SK-N-SH treated with all-trans-retinoic acid at 6 μM for 48 hours (cell line): Measurements from ENCODE around the gene KYAT1.
"Not testable (repeated sequence)": the region's sequence is repeated elsewhere in the genome, so short reads cannot be mapped to it uniquely, and the experiment has no call there.

Experiments used
- ATAC-seq: fragments of 200-7000 bp; cut with Tn5 transposase; 3 replicates; pipeline ENCODE4 v1.9.1; 2020; ENCODE audit warnings: mild to moderate bottlenecking, moderate library complexity
- ARNTL ChIP-seq: fragments of 450-650 bp; formaldehyde crosslinking; IDR thresholded peaks from 2 replicates; pipeline ENCODE4 v1.5.0; 2020; ENCODE audit warnings: low read depth, mild to moderate bottlenecking, moderate library complexity, borderline replicate concordance
- BACH2 ChIP-seq: fragments of 250-450 bp; sonication (Bioruptor Pico); IDR thresholded peaks from 2 replicates; pipeline ENCODE4 v1.9.0; 2021; ENCODE audit warnings: mild to moderate bottlenecking, borderline replicate concordance
- CSDC2 ChIP-seq: fragments of 250-450 bp; sonication (Bioruptor Pico); IDR thresholded peaks from 2 replicates; pipeline ENCODE4 v1.5.0; 2020; ENCODE audit warnings: mild to moderate bottlenecking, moderate library complexity
- ESRRG ChIP-seq: fragments of 250-450 bp; sonication (Bioruptor Pico); IDR thresholded peaks from 2 replicates; pipeline ENCODE4 v1.6.1; 2021; ENCODE audit warnings: mild to moderate bottlenecking
- GLIS3 ChIP-seq: fragments of 250-450 bp; sonication (Bioruptor Pico); IDR thresholded peaks from 2 replicates; pipeline ENCODE4 v1.5.0; 2020; ENCODE audit warnings: mild to moderate bottlenecking, moderate library complexity
- ISL1 ChIP-seq: fragments of 250-450 bp; sonication (Bioruptor Pico); IDR thresholded peaks from 2 replicates; pipeline ENCODE4 v2.1.2; 2022; ENCODE audit warnings: mild to moderate bottlenecking, moderate library complexity
- OSR1 ChIP-seq: fragments of 250-450 bp; sonication (Bioruptor Pico); IDR thresholded peaks from 2 replicates; pipeline ENCODE4 v1.8.0; 2022; ENCODE audit warnings: moderate library complexity, mild to moderate bottlenecking, inconsistent platforms
- PPARA ChIP-seq: fragments of 250-450 bp; sonication (Bioruptor Pico); IDR thresholded peaks from 2 replicates; pipeline ENCODE4 v1.5.0; 2020; ENCODE audit warnings: mild to moderate bottlenecking, borderline replicate concordance
- RARB ChIP-seq: fragments of 250-450 bp; sonication (Bioruptor Pico); IDR thresholded peaks from 2 replicates; pipeline ENCODE4 v1.8.0; 2021; ENCODE audit warnings: mild to moderate bottlenecking, moderate library complexity
- SNAI2 ChIP-seq: fragments of 250-450 bp; sonication (Bioruptor Pico); IDR thresholded peaks from 2 replicates; pipeline ENCODE4 v1.5.0; 2020; ENCODE audit warnings: mild to moderate bottlenecking, moderate library complexity
- TCF4 ChIP-seq: fragments of 250-450 bp; sonication (Bioruptor Pico); IDR thresholded peaks from 2 replicates; pipeline ENCODE4 v1.8.0; 2021; ENCODE audit warnings: mild to moderate bottlenecking, moderate library complexity, borderline replicate concordance
- ZC3H10 ChIP-seq: fragments of 250-450 bp; sonication (Bioruptor Pico); IDR thresholded peaks from 2 replicates; pipeline ENCODE4 v1.5.1; 2021; ENCODE audit warnings: mild to moderate bottlenecking, moderate library complexity
- ZFP3 ChIP-seq: fragments of 250-450 bp; sonication (Bioruptor Pico); IDR thresholded peaks from 2 replicates; pipeline ENCODE4 v1.5.0; 2020; ENCODE audit warnings: mild to moderate bottlenecking, moderate library complexity
- ZFP30 ChIP-seq: fragments of 450-650 bp; formaldehyde crosslinking; IDR thresholded peaks from 2 replicates; pipeline ENCODE4 v1.5.0; 2022; ENCODE audit warnings: mild to moderate bottlenecking, moderate library complexity
- ZNF565 ChIP-seq: fragments of 450-650 bp; formaldehyde crosslinking; conservative IDR thresholded peaks from 2 replicates; pipeline ENCODE4 v1.5.0; 2020; ENCODE audit warnings: low read depth, mild to moderate bottlenecking, moderate library complexity
- TF ChIP-seq, protein P1 (sequence below): fragments of 250-450 bp; sonication (Bioruptor Pico); IDR thresholded peaks from 2 replicates; pipeline ENCODE4 v1.5.0; 2020; ENCODE audit warnings: mild to moderate bottlenecking, moderate library complexity
- TF ChIP-seq, protein P2 (sequence below): fragments of 250-450 bp; sonication (Bioruptor Pico); IDR thresholded peaks from 2 replicates; pipeline ENCODE4 v1.5.1; 2021; ENCODE audit warnings: mild to moderate bottlenecking, moderate library complexity
- TF ChIP-seq, protein P3 (sequence below): fragments of 250-450 bp; sonication (Bioruptor Pico); IDR thresholded peaks from 2 replicates; pipeline ENCODE4 v1.5.1; 2020; ENCODE audit warnings: low read depth, mild to moderate bottlenecking, moderate library complexity
- TF ChIP-seq, protein P4 (sequence below): fragments of 250-450 bp; sonication (Bioruptor Pico); IDR thresholded peaks from 2 replicates; pipeline ENCODE4 v1.8.0; 2021; ENCODE audit warnings: low read depth, mild to moderate bottlenecking, moderate library complexity, borderline replicate concordance

The KYAT1 gene

DNA sequence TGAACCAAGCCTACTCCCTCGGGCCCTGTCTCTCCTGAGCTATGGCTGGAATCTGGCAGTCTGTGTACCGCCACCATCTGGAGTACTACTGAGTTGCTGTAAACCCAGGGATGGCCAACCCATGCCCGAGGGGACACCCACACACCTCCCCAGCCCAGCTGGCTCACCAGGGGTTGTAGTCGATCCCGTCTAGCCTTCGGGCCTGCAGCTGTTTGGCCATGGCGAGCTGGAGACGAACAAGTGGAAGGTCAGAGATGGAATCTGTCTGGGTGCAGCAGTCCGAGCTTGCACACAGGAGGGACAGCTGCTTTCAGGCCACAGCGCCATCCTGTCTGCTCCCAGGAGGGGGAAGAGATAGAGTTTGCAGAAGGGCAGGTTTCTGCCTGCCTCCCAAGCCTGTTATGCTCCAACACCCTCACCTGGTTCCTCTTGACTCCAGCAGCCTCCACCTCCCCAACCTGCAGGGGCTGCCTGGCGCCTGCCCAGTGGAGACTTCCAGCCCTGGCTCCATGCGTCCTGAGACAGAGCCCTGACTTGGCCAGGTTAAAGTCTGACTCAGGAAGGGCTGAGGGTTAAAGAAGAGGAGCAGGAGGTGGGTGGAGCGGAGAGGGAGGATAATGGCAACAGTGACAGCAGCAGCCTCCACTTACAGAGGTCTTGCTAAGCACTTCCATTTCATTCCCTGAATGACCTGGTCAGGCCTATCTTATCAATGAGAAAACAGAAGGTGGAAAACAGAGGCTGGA, 36.4 kb downstream of the KYAT1 start:
- no peak for TF ChIP-seq ZC3H10 (CRISPR knock-in tag)
- TF ChIP-seq, protein P1, sequence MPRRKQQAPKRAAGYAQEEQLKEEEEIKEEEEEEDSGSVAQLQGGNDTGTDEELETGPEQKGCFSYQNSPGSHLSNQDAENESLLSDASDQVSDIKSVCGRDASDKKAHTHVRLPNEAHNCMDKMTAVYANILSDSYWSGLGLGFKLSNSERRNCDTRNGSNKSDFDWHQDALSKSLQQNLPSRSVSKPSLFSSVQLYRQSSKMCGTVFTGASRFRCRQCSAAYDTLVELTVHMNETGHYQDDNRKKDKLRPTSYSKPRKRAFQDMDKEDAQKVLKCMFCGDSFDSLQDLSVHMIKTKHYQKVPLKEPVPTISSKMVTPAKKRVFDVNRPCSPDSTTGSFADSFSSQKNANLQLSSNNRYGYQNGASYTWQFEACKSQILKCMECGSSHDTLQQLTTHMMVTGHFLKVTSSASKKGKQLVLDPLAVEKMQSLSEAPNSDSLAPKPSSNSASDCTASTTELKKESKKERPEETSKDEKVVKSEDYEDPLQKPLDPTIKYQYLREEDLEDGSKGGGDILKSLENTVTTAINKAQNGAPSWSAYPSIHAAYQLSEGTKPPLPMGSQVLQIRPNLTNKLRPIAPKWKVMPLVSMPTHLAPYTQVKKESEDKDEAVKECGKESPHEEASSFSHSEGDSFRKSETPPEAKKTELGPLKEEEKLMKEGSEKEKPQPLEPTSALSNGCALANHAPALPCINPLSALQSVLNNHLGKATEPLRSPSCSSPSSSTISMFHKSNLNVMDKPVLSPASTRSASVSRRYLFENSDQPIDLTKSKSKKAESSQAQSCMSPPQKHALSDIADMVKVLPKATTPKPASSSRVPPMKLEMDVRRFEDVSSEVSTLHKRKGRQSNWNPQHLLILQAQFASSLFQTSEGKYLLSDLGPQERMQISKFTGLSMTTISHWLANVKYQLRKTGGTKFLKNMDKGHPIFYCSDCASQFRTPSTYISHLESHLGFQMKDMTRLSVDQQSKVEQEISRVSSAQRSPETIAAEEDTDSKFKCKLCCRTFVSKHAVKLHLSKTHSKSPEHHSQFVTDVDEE (CRISPR knock-in tag): no peak
- TF ChIP-seq, protein P2, sequence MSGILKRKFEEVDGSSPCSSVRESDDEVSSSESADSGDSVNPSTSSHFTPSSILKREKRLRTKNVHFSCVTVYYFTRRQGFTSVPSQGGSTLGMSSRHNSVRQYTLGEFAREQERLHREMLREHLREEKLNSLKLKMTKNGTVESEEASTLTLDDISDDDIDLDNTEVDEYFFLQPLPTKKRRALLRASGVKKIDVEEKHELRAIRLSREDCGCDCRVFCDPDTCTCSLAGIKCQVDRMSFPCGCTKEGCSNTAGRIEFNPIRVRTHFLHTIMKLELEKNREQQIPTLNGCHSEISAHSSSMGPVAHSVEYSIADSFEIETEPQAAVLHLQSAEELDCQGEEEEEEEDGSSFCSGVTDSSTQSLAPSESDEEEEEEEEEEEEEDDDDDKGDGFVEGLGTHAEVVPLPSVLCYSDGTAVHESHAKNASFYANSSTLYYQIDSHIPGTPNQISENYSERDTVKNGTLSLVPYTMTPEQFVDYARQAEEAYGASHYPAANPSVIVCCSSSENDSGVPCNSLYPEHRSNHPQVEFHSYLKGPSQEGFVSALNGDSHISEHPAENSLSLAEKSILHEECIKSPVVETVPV (CRISPR knock-in tag): no peak
- no peak for TF ChIP-seq RARB
- TF ChIP-seq ZFP30 (CRISPR knock-in tag): no peak
- TF ChIP-seq ISL1 (CRISPR knock-in tag): no peak
- no peak for TF ChIP-seq ARNTL (CRISPR knock-in tag)
- TF ChIP-seq ESRRG (CRISPR knock-in tag): no peak
- no peak for TF ChIP-seq GLIS3
- TF ChIP-seq TCF4 (CRISPR knock-in tag): no peak
- no peak for TF ChIP-seq PPARA
- ATAC-seq: peak; percentile 74

DNA sequence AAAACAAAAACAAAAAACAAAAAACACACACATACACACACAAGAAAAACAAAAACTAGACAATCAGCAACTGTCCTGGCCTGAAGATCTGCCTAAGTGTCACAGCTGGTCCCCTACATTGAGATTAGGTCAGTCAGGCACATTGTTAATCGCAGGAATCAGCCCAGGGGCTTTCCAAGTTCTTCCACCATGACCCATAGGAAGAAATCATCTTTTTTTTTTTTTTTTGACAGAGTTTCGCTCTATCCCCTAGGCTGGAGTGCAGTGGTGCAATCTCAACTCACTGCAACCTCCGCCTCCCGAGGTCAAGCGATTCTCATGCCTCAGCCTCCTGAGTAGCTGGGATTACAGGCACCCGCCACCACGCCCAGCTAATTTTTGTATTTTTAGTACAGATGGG, 38.6 kb downstream of the KYAT1 start:
- ATAC-seq: not testable (repeated sequence)

DNA sequence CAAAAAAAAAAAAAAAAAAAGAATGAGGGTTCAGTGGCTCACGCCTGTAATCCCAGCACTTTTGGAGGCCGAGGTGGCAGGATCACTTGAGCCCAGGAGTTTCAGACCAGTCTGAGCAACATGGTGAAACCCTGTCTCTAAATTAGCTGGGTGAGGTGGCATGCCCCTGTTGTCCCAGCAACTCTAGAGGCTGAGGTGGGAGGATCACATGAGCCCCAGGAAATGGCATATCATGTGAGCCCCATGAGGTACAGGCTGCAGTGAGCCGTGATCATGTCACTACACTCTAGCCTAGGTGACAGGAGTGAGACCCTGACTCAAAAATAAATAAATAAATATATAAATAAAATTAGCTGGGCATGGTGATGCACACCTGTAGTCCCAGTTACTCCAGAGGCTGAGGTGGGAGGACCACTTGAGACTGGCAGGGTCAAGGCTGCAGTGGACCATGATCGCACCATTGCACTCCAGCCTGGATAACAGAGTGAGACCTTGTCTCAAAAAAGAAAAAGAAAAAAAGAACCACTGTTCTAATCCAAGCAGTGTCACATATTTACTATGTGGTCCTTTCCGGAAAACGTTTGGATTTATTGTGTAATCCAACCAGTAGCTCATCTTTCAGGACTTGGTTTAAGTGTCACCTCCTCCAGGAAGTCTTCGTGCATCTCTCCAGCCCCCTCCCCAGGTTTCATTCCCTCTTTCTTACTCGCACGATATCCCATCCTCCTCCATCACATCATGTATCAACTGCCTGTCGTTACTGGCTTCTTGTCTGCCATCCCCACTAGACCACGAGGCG, 39.9 kb downstream of the KYAT1 start:
- no peak for TF ChIP-seq SNAI2
- TF ChIP-seq PPARA: no peak
- TF ChIP-seq RARB: no peak
- no peak for TF ChIP-seq ESRRG (CRISPR knock-in tag)
- no peak for TF ChIP-seq ISL1 (CRISPR knock-in tag)
- TF ChIP-seq, protein P2 (CRISPR knock-in tag): no peak
- no peak for TF ChIP-seq GLIS3
- TF ChIP-seq OSR1 (CRISPR knock-in tag): no peak
- TF ChIP-seq ZNF565: no peak
- no peak for TF ChIP-seq TCF4 (CRISPR knock-in tag)
- TF ChIP-seq, protein P3, sequence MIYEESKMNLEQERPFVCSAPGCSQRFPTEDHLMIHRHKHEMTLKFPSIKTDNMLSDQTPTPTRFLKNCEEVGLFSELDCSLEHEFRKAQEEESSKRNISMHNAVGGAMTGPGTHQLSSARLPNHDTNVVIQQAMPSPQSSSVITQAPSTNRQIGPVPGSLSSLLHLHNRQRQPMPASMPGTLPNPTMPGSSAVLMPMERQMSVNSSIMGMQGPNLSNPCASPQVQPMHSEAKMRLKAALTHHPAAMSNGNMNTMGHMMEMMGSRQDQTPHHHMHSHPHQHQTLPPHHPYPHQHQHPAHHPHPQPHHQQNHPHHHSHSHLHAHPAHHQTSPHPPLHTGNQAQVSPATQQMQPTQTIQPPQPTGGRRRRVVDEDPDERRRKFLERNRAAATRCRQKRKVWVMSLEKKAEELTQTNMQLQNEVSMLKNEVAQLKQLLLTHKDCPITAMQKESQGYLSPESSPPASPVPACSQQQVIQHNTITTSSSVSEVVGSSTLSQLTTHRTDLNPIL (CRISPR knock-in tag): no peak
- no peak for TF ChIP-seq CSDC2 (CRISPR knock-in tag)
- TF ChIP-seq ZFP30 (CRISPR knock-in tag): no peak
- TF ChIP-seq ZFP3: no peak
- TF ChIP-seq BACH2 (CRISPR knock-in tag): no peak
- TF ChIP-seq, protein P4, sequence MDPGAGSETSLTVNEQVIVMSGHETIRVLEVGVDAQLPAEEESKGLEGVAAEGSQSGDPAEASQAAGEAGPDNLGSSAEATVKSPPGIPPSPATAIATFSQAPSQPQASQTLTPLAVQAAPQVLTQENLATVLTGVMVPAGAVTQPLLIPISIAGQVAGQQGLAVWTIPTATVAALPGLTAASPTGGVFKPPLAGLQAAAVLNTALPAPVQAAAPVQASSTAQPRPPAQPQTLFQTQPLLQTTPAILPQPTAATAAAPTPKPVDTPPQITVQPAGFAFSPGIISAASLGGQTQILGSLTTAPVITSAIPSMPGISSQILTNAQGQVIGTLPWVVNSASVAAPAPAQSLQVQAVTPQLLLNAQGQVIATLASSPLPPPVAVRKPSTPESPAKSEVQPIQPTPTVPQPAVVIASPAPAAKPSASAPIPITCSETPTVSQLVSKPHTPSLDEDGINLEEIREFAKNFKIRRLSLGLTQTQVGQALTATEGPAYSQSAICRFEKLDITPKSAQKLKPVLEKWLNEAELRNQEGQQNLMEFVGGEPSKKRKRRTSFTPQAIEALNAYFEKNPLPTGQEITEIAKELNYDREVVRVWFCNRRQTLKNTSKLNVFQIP (CRISPR knock-in tag): no peak
- no peak for ATAC-seq
